Adrenal gland (tissue), 12 donors: ENCODE measurements around the gene RUFY1. TPM values are rescaled to one million over a fixed set of nuclear protein-coding genes. Genes with fewer than 3 reads are reported as not detected.

Experiments used
- DNase-seq, 7 donors: peaks; one replicate each; pipeline ENCODE4 v3.0.0-alpha.2; 2019 to 2020
- H3K27ac ChIP-seq, 5 donors: fragments of 200-600 bp; sonication (generic) in 4 of 5; 1 replicate in 3 of 5; 2 replicates in 2 of 5; pipeline versions ENCODE4 v1.5.1 to v1.8.0; 2016 to 2020; ENCODE audit warnings: mild to moderate bottlenecking in 1 of 5
- H3K27me3 ChIP-seq: fragments of 200-600 bp; 2 replicates; pipeline ENCODE4 v1.8.0; 2021
- H3K36me3 ChIP-seq, 2 donors: fragments of 200-600 bp; replicated peaks in 1 of 2; 1 replicate in 1 of 2; 2 replicates in 1 of 2; pipeline versions ENCODE4 v1.5.1 to v1.8.0; 2018 to 2022
- H3K4me1 ChIP-seq, 2 donors: fragments of 200-600 bp; replicated peaks in 1 of 2; 1 replicate in 1 of 2; 2 replicates in 1 of 2; pipeline versions ENCODE4 v1.5.1 to v1.8.0; 2018 to 2021
- H3K4me3 ChIP-seq, 4 donors: fragments of 200-600 bp; sonication (generic) in 3 of 4; one replicate each; pipeline ENCODE4 v1.5.1; 2016 to 2018
- H3K9me3 ChIP-seq, 3 donors: fragments of 200-600 bp; sonication (generic) in 1 of 3; replicated peaks in 1 of 3; 1 replicate in 2 of 3; 2 replicates in 1 of 3; pipeline versions ENCODE4 v1.5.1 to v1.8.0; 2016 to 2021
- POLR2A ChIP-seq, 2 donors: fragments of 450-650 bp; IDR thresholded peaks; one replicate each; pipeline ENCODE4 v1.6.1; 2017; ENCODE audit warnings: antibody characterized with exemption in 2 of 2, mild to moderate bottlenecking in 2 of 2, moderate library complexity in 1 of 2
- WGBS, 4 donors: extraction: QIAGEN DNeasy Blood & Tissue Kit in 2 of 4; methylation state at CpG; one replicate each; pipeline versions ENCODE4 v1.1.5 to v1.1.7; 2013 to 2017; 5-methylcytosine and 5-hydroxymethylcytosine counted together
- intact Hi-C, 2 donors: fragments of 100-400 bp; cut with DNase I; formaldehyde crosslinking; loops; one replicate each; pipeline versions ENCODE4 v1.14.1 to v1.15.0; 2022 to 2023
- polyA plus RNA-seq, 3 donors: library from polyadenylated mRNA; stranded (reverse); fragments of 200-250 nt in 2 of 3; fragments of 350-450 nt in 1 of 3; fragmentation: Illumina TruSeq in 1 of 3; extraction: RNeasy Lipid Tissue Mini Kit (QIAGEN cat#74804) in 1 of 3; gene quantifications; one replicate each; pipeline ENCODE4 v1.2.3, GENCODE V29; 2013 to 2014
- total RNA-seq, 9 donors: library from RNA; depleted of rRNA in 4 of 9; stranded (reverse); fragments of >200 nt in 4 of 9; fragments of 120-200 nt in 1 of 9; fragmentation: NEBNext Ultra II Directional in 1 of 9; extraction: Animal tissue kit (Norgen Biotek cat#: 25700) in 1 of 9; gene quantifications; one replicate each; pipeline versions ENCODE4 v1.1.0 to v1.2.4, GENCODE V29; 2013 to 2023
- TF ChIP-seq, protein P1 (sequence below), 6 experiments: fragments of 450-650 bp in 4 of 6; fragments of 200-600 bp in 2 of 6; sonication (generic) in 1 of 6; IDR thresholded peaks; 1 replicate in 5 of 6; 2 replicates in 1 of 6; pipeline versions ENCODE4 v1.5.1 to v1.8.0; 2016 to 2021; ENCODE audit warnings: antibody characterized with exemption in 6 of 6, mild to moderate bottlenecking in 2 of 6, moderate library complexity in 1 of 6
- donor health status: healthy with polysubstance abuse.
- donor health status: Bipolar disorder and iron deficiency.
- donor health status: DM: yes; HTN: yes; CAD: no.
- donor health status: DM: no; HTN: no; CAD: no.
- donor health status: DM: no; HTN: no; CAD: no.
- donor health status: DM: yes; HTN: yes; CAD: no.

RUFY1 gene
- total and polyA plus RNA-seq, 12 donors: 43.7 to 83.9 (median 56.7) TPM

DNA sequence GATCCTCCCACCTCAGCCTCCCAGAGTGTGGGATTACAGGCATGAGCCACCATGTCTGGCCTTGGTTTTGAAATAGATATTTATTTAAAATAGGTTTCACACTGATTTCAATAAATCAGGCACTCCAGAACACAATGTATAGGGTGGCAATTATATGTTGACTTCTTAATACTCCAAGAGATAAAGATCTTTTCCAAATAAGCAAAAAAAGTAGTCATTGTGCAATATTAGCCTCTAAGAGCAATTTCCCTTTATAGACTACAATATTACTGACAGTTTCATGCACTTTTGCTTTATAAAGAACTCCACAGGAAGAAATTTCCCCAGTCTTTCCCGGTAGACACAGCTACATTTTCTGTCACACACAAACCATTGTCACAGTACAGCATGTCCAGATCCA is 23.4 kb upstream of the RUFY1 start:
- 41 to 56% (median 50%) methylated on average over 1 of the region's 1 CpG for WGBS, 4 donors
- no peaks in the 10 kb centered on the region for H3K4me1 ChIP-seq
- no peaks in the 10 kb centered on the region for H3K27me3 ChIP-seq
- H3K27ac ChIP-seq: no peak overlapping the region
- no peak overlapping the region for H3K4me3 ChIP-seq
- TF ChIP-seq POLR2A (IDR thresholded peaks at IDR 0.05): no peak
- TF ChIP-seq, protein P1, sequence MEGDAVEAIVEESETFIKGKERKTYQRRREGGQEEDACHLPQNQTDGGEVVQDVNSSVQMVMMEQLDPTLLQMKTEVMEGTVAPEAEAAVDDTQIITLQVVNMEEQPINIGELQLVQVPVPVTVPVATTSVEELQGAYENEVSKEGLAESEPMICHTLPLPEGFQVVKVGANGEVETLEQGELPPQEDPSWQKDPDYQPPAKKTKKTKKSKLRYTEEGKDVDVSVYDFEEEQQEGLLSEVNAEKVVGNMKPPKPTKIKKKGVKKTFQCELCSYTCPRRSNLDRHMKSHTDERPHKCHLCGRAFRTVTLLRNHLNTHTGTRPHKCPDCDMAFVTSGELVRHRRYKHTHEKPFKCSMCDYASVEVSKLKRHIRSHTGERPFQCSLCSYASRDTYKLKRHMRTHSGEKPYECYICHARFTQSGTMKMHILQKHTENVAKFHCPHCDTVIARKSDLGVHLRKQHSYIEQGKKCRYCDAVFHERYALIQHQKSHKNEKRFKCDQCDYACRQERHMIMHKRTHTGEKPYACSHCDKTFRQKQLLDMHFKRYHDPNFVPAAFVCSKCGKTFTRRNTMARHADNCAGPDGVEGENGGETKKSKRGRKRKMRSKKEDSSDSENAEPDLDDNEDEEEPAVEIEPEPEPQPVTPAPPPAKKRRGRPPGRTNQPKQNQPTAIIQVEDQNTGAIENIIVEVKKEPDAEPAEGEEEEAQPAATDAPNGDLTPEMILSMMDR (IDR thresholded peaks at IDR 0.05): no peak
- DNase-seq: no peak
- intact Hi-C loops: no loop called here
- no peaks in the 10 kb centered on the region for H3K9me3 ChIP-seq
- H3K36me3 ChIP-seq: no peaks in the 10 kb centered on the region

DNA sequence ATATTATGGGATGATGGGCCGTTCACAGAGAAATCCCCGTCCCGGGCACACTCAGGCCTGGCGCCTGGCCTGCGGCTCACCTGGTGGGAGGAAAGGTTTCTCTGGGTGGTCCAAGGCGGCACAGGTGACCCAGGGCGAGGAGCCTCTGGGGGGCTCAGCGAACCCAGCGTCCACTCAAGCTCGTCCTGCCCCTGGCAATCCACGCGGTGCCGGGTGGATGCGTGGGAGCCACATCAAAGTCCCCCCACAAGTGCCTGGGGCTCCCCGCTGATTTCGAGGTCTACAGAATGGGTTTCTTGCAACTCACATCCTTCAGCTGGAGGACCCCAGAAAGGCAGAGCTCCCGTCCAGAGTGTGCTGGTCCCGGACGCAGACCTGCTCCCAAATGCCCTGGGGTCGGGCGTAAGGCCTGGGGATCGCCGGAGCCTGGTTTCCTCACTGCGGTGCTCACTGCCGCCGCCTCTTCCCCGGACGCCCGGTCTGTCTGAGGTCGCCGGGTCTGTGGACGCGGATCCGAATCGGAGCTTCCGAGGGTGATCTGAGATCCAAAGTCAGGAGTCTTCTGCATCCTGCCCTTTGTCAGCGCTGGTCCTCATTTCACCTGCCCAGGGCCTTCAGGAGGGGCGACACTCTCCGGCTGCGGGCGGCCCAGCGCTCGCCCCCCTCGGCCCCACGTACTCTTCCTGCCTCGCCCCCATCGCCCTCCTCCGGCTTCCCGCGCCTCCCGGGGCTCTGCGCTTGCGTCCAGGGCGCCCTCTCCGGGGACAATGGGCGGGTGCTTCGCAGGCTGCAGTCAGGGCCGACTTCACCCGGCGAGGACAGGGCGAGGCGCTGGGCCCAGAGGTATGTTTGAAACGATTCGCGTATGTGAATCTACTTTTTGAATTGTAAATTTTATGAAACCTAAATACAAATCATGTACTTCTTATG is 20.0 kb upstream of the RUFY1 start:
- H3K36me3 ChIP-seq: no peaks in the 10 kb centered on the region
- TF ChIP-seq, protein P1 (IDR thresholded peaks at IDR 0.05): peak in 1 of 6 experiments; percentile 20
- no peak for TF ChIP-seq POLR2A (IDR thresholded peaks at IDR 0.05)
- intact Hi-C loops: no loop called here
- peak; percentile 45 to 70 (median 52) for DNase-seq
- H3K27me3 ChIP-seq: no peaks in the 10 kb centered on the region
- 27 to 39% (median 28%) methylated on average over 39 to 65 of the region's 65 CpGs for WGBS, 4 donors
- H3K4me1 ChIP-seq: no peaks in the 10 kb centered on the region
- H3K4me3 ChIP-seq: peak overlapping the region in 3 of 4 donors; percentile 4 to 49 (median 11)
- H3K9me3 ChIP-seq: no peaks in the 10 kb centered on the region
- H3K27ac ChIP-seq: peak overlapping the region in 1 of 5 donors; percentile 33

DNA sequence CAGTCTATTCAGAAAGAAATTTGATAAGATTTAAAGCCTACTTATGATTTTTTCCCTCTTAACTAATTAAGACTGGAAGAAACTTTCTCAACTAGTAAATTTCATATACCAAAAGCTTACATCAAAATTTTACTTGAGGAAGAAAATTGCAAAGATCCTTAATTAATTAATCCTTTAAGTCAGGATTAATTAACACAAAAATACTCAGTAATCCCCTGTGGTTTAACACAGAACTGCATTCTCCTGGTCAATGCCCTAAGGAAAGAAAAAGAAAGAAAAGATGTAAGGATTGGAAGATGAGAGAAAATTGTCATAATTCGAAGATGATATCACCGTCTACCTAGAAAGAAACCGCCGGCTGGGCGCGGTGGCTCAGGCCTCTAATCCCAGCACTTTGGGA is 17.3 kb upstream of the RUFY1 start:
- Histone ChIP-seq H3K4me3 (no peak overlapping the region), H3K9me3 (no peaks in the 10 kb centered on the region), H3K4me1 (no peaks in the 10 kb centered on the region), H3K27ac (no peak overlapping the region), H3K27me3 (no peaks in the 10 kb centered on the region), H3K36me3 (no peaks in the 10 kb centered on the region)
- 76 to 94% (median 78%) methylated on average over 6 of the region's 6 CpGs for WGBS, 4 donors
- TF ChIP-seq, protein P1 (IDR thresholded peaks at IDR 0.05): no peak
- no peak for TF ChIP-seq POLR2A (IDR thresholded peaks at IDR 0.05)
- DNase-seq: no peak
- intact Hi-C loops: no loop called here

DNA sequence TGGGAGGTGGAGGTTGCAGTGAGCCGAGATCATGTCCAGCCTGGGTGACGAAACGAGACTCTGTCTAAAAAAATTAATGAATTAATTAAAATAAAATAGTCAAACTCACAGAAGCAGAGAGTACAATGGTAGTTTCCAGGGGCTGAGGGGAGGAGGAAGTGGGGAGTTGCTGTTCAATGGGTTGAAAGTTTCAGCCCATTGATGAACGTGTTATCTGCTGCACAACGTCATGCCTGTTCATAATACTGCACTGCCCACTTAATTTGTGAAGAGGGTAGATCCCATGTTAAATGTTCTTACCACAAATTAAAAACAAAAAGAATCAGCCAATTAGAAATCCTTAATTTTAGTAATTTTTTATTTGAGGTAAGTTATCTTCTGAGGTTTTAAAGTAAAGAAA is 16.4 kb upstream of the RUFY1 start:
- intact Hi-C loops: no loop called here
- H3K4me1 ChIP-seq: no peaks in the 10 kb centered on the region
- WGBS, 4 donors: 87 to 91% (median 89%) methylated on average over 5 of the region's 5 CpGs

More for the DNA sequence above, 16.4 kb upstream of the RUFY1 start:
- no peak overlapping the region for H3K27ac ChIP-seq
- TF ChIP-seq, protein P1 (IDR thresholded peaks at IDR 0.05): no peak
- no peak overlapping the region for H3K4me3 ChIP-seq
- H3K36me3 ChIP-seq: no peaks in the 10 kb centered on the region
- H3K9me3 ChIP-seq: no peaks in the 10 kb centered on the region
- H3K27me3 ChIP-seq: no peaks in the 10 kb centered on the region
- DNase-seq: no peak
